CD4-positive, alpha-beta T cell (primary cell): ENCODE measurements around the gene EFS. TPM values are rescaled to one million over a fixed set of nuclear protein-coding genes. Genes with fewer than 3 reads are reported as not detected.

Experiments used
- ATAC-seq: fragments of 200-7000 bp; cut with Tn5 transposase; one replicate; pipeline ENCODE4 v1.10.0; 2022; ENCODE audit warnings: mild to moderate bottlenecking; ENCODE audit not compliant: poor library complexity
- CTCF ChIA-PET: fragments of 350-600 bp; sonication (Branson Sonifier 250); formaldehyde crosslinking; loops from one replicate; lab custom pipeline; 2021; ENCODE audit warnings: antibody characterized with exemption, inconsistent platforms; lab: Charles Lee
- POLR2A ChIA-PET: fragments of 350-600 bp; sonication (Branson Sonifier 250); formaldehyde crosslinking; loops from one replicate; lab custom pipeline; 2021; ENCODE audit warnings: antibody characterized with exemption, inconsistent platforms; lab: Charles Lee
- DNase-seq, 14 experiments: peaks; one replicate each; pipeline ENCODE4 v3.0.0-alpha.2; 2013 to 2020; ENCODE audit warnings: mixed read lengths in 2 of 14
- H3K27ac ChIP-seq, 2 donors: one replicate each; pipeline versions ENCODE4 v1.5.1 to v1.7.0; 2013; ENCODE audit warnings: low read length in 2 of 2, low read depth in 1 of 2, mild to moderate bottlenecking in 1 of 2
- H3K27me3 ChIP-seq, 2 experiments: 1 replicate in 1 of 2; 2 replicates in 1 of 2; pipeline versions ENCODE4 v1.6.1 to v1.7.0; 2013; ENCODE audit warnings: low read length in 2 of 2, control low read depth in 1 of 2, mild to moderate bottlenecking in 1 of 2, moderate library complexity in 1 of 2; ENCODE audit not compliant: insufficient read depth in 2 of 2, control insufficient read depth in 1 of 2
- H3K36me3 ChIP-seq: one replicate; pipeline ENCODE4 v1.6.1; 2013; ENCODE audit warnings: low read length, control low read depth; ENCODE audit not compliant: insufficient read depth
- H3K4me1 ChIP-seq: one replicate; pipeline ENCODE4 v1.6.1; 2013; ENCODE audit warnings: low read length, control low read depth; ENCODE audit not compliant: insufficient read depth
- H3K4me3 ChIP-seq: one replicate; pipeline ENCODE4 v1.5.1; 2013; ENCODE audit warnings: mild to moderate bottlenecking, low read length, moderate library complexity
- H3K9me3 ChIP-seq, 2 experiments: 1 replicate in 1 of 2; 2 replicates in 1 of 2; pipeline versions ENCODE4 v1.6.1 to v1.7.0; 2013; ENCODE audit warnings: low read length in 2 of 2, mild to moderate bottlenecking in 2 of 2, control low read depth in 1 of 2, moderate library complexity in 1 of 2; ENCODE audit not compliant: control insufficient read depth in 1 of 2, insufficient read depth in 1 of 2
- H3K27ac Mint-ChIP-seq: one replicate; pipeline ENCODE4 v1.8.0; 2020; ENCODE audit warnings: mixed read lengths
- H3K27me3 Mint-ChIP-seq: one replicate; pipeline ENCODE4 v1.8.0; 2021; ENCODE audit warnings: mixed read lengths
- H3K36me3 Mint-ChIP-seq: one replicate; pipeline ENCODE4 v1.8.0; 2021; ENCODE audit warnings: low read depth, mixed read lengths
- H3K4me1 Mint-ChIP-seq: one replicate; pipeline ENCODE4 v1.8.0; 2021; ENCODE audit warnings: low read depth, mixed read lengths
- H3K4me3 Mint-ChIP-seq: one replicate; pipeline ENCODE4 v1.8.0; 2020; ENCODE audit warnings: mild to moderate bottlenecking, mixed read lengths
- H3K9me3 Mint-ChIP-seq: one replicate; pipeline ENCODE4 v1.8.0; 2020; ENCODE audit warnings: mixed read lengths
- CTCF ChIP-seq: fragments of 200-600 bp; IDR thresholded peaks from one replicate; pipeline ENCODE4 v1.8.0; 2022; ENCODE audit warnings: antibody characterized with exemption, mild to moderate bottlenecking
- intact Hi-C, 2 experiments: fragments of 100-400 bp; cut with DNase I in 1 of 2; cut with micrococcal nuclease in 1 of 2; formaldehyde crosslinking; loops; one replicate each; pipeline versions ENCODE4 v1.15.1 to v1.9.0; 2023 to 2025; cut with DNase I, micrococcal nuclease
- total RNA-seq, 174 experiments: library from RNA in 2 of 174; stranded (reverse) in 2 of 174; gene quantifications; one replicate each; pipeline ENCODE4 v1.2.3 and lab custom pipeline; 2021 to 2026

The EFS gene
- total RNA-seq, 2 experiments from 2014 or later = not detected

- ATAC-seq (no peak), DNase-seq (no peak)
- Histone ChIP-seq H3K4me3 (no peak overlapping the region), H3K36me3 (no peaks in the 10 kb centered on the region), H3K9me3 (no peaks in the 10 kb centered on the region), H3K4me1 (peaks cover 11% of the 10 kb centered on the region), H3K27me3 (no peaks in the 10 kb centered on the region), H3K27ac (no peak overlapping the region)
- Mint-ChIP-seq H3K27me3 (no peaks in the 10 kb centered on the region), H3K27ac (no peak overlapping the region), H3K9me3 (no peaks in the 10 kb centered on the region), H3K4me1 (peaks cover 18% of the 10 kb centered on the region), H3K4me3 (no peak overlapping the region), H3K36me3 (peaks cover 4% of the 10 kb centered on the region)
- intact Hi-C loops = no loop called here
- POLR2A ChIA-PET = interaction anchor here (0.7 kb wide), 1 partner anchor 10 kb away, joined by 5 read pairs; no protein-coding TSS in a partner anchor
- CTCF ChIA-PET = no interaction called here
- TF ChIP-seq CTCF = no peak
Measured at GRCh38 chr14:23316300-23316699, 48.7 kb downstream of the EFS start.

- DNase-seq (no peak), ATAC-seq (no peak)
- no peak overlapping the region for H3K4me3 ChIP-seq
- intact Hi-C loops = no loop called here
- no peaks in the 10 kb centered on the region for H3K4me1 Mint-ChIP-seq
- H3K4me1 ChIP-seq = no peaks in the 10 kb centered on the region
- POLR2A ChIA-PET = interaction anchor here (2.1 kb wide), 1 partner anchor 8 kb away, joined by 13 read pairs; the partner anchor contains the start of gene PPP1R3E
- peaks cover 38% of the 10 kb centered on the region for H3K27me3 Mint-ChIP-seq
- H3K36me3 ChIP-seq = no peaks in the 10 kb centered on the region
- no peaks in the 10 kb centered on the region for H3K36me3 Mint-ChIP-seq
- H3K27ac ChIP-seq = no peak overlapping the region
- no peaks in the 10 kb centered on the region for H3K9me3 Mint-ChIP-seq
- H3K4me3 Mint-ChIP-seq = no peak overlapping the region
- H3K27me3 ChIP-seq = peaks cover 20 to 26% of the 10 kb centered on the region in 2 experiments
- CTCF ChIA-PET = interaction anchor here (1.1 kb wide), 1 partner anchor 69 kb away, joined by 3 read pairs; no protein-coding TSS in a partner anchor
- no peak overlapping the region for H3K27ac Mint-ChIP-seq
- TF ChIP-seq CTCF = no peak
- H3K9me3 ChIP-seq = peaks cover 0 to 8% of the 10 kb centered on the region in 2 experiments
Measured at GRCh38 chr14:23310546-23310945, 54.4 kb downstream of the EFS start.

GRCh38 chr14:23308721-23309445 lies 56.1 kb downstream of the EFS start:
- Histone ChIP-seq H3K36me3 (no peaks in the 10 kb centered on the region), H3K27ac (no peak overlapping the region), H3K4me1 (no peaks in the 10 kb centered on the region), H3K4me3 (no peak overlapping the region), H3K9me3 (peaks cover 0 to 8% of the 10 kb centered on the region in 2 experiments), H3K27me3 (peaks cover 20 to 26% of the 10 kb centered on the region in 2 experiments)
- ChIA-PET CTCF (no interaction called here), POLR2A (interaction anchor here (1.4 to 10.5 kb wide), 2 partner anchors 12 to 23 kb away, joined by 3 to 455 read pairs; partner anchors contain the start of genes HOMEZ and PABPN1)
- DNase-seq = no peak
- Mint-ChIP-seq H3K4me3 (no peak overlapping the region), H3K27ac (no peak overlapping the region), H3K4me1 (no peaks in the 10 kb centered on the region), H3K36me3 (no peaks in the 10 kb centered on the region), H3K27me3 (peaks cover 44% of the 10 kb centered on the region), H3K9me3 (no peaks in the 10 kb centered on the region)
- no peak for ATAC-seq
- TF ChIP-seq CTCF = no peak
- intact Hi-C loops = loop anchor here in 1 of 2 experiments (10.0 kb wide), 1 partner anchor 1136 kb away; the partner anchor contains the start of gene SDR39U1
